ENCODE results near the gene ATP8B1. TPM values are rescaled to one million over a fixed set of nuclear protein-coding genes. Genes with fewer than 3 reads are reported as not detected.

Gene ATP8B1
- total RNA-seq, 1 experiment from 2014 or later = 1.4 TPM

GRCh38 chr18:57708288-57708687 is 94.8 kb downstream of the ATP8B1 start:
- no peak overlapping the region for H3K27ac Mint-ChIP-seq (ENCODE audit: low read depth, unreplicated experiment)
- no peaks in the 10 kb centered on the region for H3K9me3 Mint-ChIP-seq (ENCODE audit: unreplicated experiment)
- CTCF ChIA-PET = interaction anchor here (1.0 kb wide), 1 partner anchor 51 kb away, joined by 3 read pairs; no protein-coding TSS in a partner anchor
- H3K36me3 Mint-ChIP-seq (ENCODE audit: insufficient read depth, unreplicated experiment) = no peaks in the 10 kb centered on the region
- peaks cover 12% of the 10 kb centered on the region for H3K4me1 Mint-ChIP-seq (ENCODE audit: insufficient read depth, unreplicated experiment)
- no peak for DNase-seq (ENCODE audit: unreplicated experiment)
- BruUV-seq (replicated peaks) = no TSS peak
- H3K4me3 Mint-ChIP-seq (ENCODE audit: unreplicated experiment) = no peak overlapping the region
- POLR2A ChIA-PET = no interaction called here
- H3K27me3 Mint-ChIP-seq (ENCODE audit: insufficient read depth, unreplicated experiment) = no peaks in the 10 kb centered on the region
- TF ChIP-seq CTCF (IDR thresholded peaks at IDR 0.05; ENCODE audit: unreplicated experiment) = no peak
- intact Hi-C loops (cut with micrococcal nuclease) = no loop called here

GRCh38 chr18:57705832-57706595 is 97.1 kb downstream of the ATP8B1 start:
- Mint-ChIP-seq H3K27me3 (ENCODE audit: insufficient read depth, unreplicated experiment) (no peaks in the 10 kb centered on the region), H3K27ac (ENCODE audit: low read depth, unreplicated experiment) (no peak overlapping the region), H3K9me3 (ENCODE audit: unreplicated experiment) (no peaks in the 10 kb centered on the region), H3K4me1 (ENCODE audit: insufficient read depth, unreplicated experiment) (no peaks in the 10 kb centered on the region), H3K4me3 (ENCODE audit: unreplicated experiment) (no peak overlapping the region), H3K36me3 (ENCODE audit: insufficient read depth, unreplicated experiment) (no peaks in the 10 kb centered on the region)
- BruUV-seq (replicated peaks) = no TSS peak
- CTCF ChIA-PET = no interaction called here
- TF ChIP-seq CTCF (IDR thresholded peaks at IDR 0.05; ENCODE audit: unreplicated experiment) = no peak
- no peak for DNase-seq (ENCODE audit: unreplicated experiment)
- POLR2A ChIA-PET = no interaction called here
- intact Hi-C loops (cut with micrococcal nuclease) = no loop called here

GRCh38 chr18:57705011-57705410 is 98.1 kb downstream of the ATP8B1 start:
- no TSS peak for BruUV-seq (replicated peaks)
- H3K27me3 Mint-ChIP-seq (ENCODE audit: insufficient read depth, unreplicated experiment) = no peaks in the 10 kb centered on the region
- intact Hi-C loops (cut with micrococcal nuclease) = no loop called here
- no peak for DNase-seq (ENCODE audit: unreplicated experiment)
- H3K27ac Mint-ChIP-seq (ENCODE audit: low read depth, unreplicated experiment) = no peak overlapping the region
- TF ChIP-seq CTCF (IDR thresholded peaks at IDR 0.05; ENCODE audit: unreplicated experiment) = no peak
- POLR2A ChIA-PET = no interaction called here
- H3K9me3 Mint-ChIP-seq (ENCODE audit: unreplicated experiment) = no peaks in the 10 kb centered on the region
- CTCF ChIA-PET = interaction anchor here (0.6 kb wide), 1 partner anchor 14 kb away, joined by 3 read pairs; no protein-coding TSS in a partner anchor
- no peaks in the 10 kb centered on the region for H3K36me3 Mint-ChIP-seq (ENCODE audit: insufficient read depth, unreplicated experiment)
- H3K4me1 Mint-ChIP-seq (ENCODE audit: insufficient read depth, unreplicated experiment) = no peaks in the 10 kb centered on the region
- no peak overlapping the region for H3K4me3 Mint-ChIP-seq (ENCODE audit: unreplicated experiment)

- Mint-ChIP-seq H3K27ac (ENCODE audit: low read depth, unreplicated experiment) (peak overlapping the region; percentile 83), H3K36me3 (ENCODE audit: insufficient read depth, unreplicated experiment) (peaks cover 6% of the 10 kb centered on the region), H3K27me3 (ENCODE audit: insufficient read depth, unreplicated experiment) (no peaks in the 10 kb centered on the region), H3K9me3 (ENCODE audit: unreplicated experiment) (no peaks in the 10 kb centered on the region), H3K4me3 (ENCODE audit: unreplicated experiment) (no peak overlapping the region), H3K4me1 (ENCODE audit: insufficient read depth, unreplicated experiment) (peaks cover 11% of the 10 kb centered on the region)
- ChIA-PET POLR2A (interaction anchor here (0.7 to 1.1 kb wide), 4 partner anchors 14 to 49 kb away, joined by 3 to 4 read pairs (median 3); no protein-coding TSS in a partner anchor), CTCF (interaction anchor here (0.7 kb wide), 1 partner anchor 48 kb away, joined by 3 read pairs; no protein-coding TSS in a partner anchor)
- intact Hi-C loops (cut with micrococcal nuclease) = loop anchor here (10.0 kb wide), 1 partner anchor 56 kb away; no protein-coding TSS in a partner anchor
- no TSS peak for BruUV-seq (replicated peaks)
- DNase-seq (ENCODE audit: unreplicated experiment) = peak; percentile 41
- TF ChIP-seq CTCF (IDR thresholded peaks at IDR 0.05; ENCODE audit: unreplicated experiment) = no peak
These were observed 104.4 kb downstream of the ATP8B1 start for GRCh38 chr18:57698571-57699276.
